HG03045 (cell line): ENCODE measurements around the gene FIGN.

Experiments
- ATAC-seq: cut with Tn5 transposase; IDR thresholded peaks from one replicate; pipeline ENCODE4 v1.9.1; 2021; ENCODE audit warnings: mild to moderate bottlenecking, moderate library complexity; ENCODE audit not compliant: unreplicated experiment

The FIGN gene

DNA sequence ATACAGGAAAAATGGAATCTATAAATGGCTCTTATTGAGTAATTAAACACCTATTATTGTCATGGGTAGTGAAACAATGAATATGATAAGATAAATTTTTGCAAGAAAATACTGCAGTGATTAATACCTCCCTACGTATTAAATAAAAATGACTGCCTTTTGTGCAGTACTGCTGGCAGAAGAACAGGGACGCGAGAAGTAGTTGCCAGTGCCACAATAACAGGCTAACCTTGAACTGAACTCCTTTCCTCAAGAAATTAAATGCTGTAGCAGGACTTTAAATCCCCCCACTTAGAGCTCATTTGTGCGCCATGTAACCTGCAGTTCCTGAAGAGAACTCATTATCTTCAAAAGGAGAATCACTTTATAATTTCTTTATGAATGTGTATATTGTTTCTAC is 24.6 kb downstream of the FIGN start:
- no peak for ATAC-seq

DNA sequence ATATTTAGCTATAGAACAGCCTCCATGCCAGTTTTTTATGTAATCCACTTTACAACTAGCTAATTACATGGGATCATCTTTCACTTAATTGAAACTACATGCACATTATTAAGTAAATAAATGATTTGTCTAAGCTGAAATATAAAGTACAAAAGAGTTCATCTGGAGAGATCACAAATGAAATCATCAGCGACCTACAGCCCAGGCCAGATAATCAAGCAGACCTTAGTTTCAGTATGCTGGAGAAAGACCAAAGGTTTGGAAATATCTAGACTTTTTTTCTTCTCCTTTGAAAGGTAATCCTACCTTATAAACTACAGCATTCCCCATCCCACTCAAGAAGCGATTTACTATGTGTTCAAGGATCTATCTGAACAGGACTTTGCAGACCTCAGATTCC is 26.5 kb downstream of the FIGN start:
- ATAC-seq: no peak

DNA sequence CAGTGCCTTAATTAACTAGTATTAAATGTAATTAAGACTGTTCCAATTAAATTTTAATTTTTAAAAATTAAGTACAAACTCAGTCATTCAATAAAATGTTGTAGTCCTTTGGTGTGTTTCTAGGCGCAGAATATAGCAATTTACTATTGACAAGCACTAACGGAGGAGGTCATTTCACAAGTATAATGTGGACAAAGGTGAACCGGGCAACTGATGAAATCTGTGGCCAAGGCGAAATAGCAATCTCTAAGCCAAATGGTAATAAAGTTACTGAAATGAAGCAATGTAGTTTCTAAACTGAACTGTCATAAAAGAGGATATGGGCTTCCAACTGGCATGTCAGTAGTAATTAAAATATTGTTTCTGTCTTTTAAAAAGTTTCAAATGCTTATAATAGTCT is 27.5 kb downstream of the FIGN start:
- ATAC-seq: no peak

DNA sequence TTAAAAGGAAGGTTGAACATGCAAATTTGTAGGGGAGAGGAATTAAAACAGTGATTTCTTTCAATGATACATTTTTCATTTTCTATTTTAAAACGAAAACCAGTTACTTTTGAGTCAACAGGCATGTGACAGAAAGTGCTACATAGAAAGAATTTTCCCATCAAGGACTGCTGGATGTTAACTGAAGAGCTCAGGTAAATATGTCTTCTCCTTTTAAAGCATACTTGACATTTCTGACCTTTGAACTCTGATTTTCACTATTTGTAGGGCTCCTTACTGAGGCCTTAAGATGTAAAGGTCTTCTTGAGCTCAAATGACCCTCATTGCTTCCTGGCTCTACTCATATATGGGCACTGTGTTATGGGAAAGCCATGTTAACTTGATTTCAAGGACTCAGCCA is 32.4 kb downstream of the FIGN start:
- no peak for ATAC-seq

DNA sequence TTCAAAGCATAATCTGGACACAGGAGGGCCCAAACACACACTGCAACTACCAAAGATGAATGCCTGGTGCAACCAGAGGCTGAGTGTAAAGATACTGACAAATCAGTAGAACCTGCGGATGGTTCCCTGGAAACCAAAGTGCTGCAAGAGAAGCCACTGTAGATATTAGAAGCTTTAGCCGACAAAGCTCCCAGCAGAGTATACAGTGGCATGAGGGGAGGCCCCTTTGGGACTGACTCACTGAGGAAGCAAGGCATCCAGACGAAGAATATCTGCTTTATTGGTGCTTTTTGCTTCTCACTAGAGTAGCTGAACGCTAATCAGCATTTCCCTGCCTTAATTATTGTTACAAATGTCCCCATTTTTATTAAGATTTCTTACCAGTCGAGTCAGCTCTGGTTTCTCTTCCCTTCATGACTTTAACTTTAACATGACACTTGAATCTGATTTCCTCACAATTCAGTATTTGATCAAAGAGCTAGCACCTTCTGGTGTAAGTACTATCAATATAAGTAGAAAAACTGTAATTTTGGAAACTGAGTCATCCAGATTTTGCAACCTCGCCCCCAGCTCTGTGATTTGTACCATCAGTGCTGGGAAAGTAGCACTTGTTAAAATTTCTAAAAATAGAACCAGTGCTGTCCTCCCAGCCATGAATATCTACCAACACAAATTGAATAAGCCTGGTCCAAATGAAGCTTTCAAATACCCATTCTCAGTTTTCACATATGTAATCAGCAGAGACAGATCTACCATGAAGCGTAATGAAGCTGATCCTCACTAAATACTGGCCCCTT is 34.2 kb downstream of the FIGN start:
- ATAC-seq: no peak

DNA sequence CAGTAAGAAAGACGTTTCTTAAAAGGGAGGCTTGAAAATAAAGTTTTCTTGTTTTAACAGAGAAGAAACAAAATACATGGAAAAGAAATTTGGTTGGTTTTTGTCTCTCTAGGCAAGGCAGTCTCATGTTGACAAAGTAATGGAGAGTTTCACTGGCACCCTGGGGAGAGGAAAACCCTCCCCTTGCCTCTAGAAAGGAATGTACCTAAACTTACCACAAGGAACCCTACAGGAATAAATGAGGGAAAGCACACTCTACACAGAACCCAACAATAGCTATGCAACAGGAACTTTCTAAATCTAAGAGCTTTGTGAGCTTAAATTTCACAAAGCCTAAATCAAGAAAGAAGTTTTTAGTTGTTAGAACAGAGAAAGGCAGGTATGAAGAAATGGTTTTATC is 37.0 kb downstream of the FIGN start:
- ATAC-seq: no peak

DNA sequence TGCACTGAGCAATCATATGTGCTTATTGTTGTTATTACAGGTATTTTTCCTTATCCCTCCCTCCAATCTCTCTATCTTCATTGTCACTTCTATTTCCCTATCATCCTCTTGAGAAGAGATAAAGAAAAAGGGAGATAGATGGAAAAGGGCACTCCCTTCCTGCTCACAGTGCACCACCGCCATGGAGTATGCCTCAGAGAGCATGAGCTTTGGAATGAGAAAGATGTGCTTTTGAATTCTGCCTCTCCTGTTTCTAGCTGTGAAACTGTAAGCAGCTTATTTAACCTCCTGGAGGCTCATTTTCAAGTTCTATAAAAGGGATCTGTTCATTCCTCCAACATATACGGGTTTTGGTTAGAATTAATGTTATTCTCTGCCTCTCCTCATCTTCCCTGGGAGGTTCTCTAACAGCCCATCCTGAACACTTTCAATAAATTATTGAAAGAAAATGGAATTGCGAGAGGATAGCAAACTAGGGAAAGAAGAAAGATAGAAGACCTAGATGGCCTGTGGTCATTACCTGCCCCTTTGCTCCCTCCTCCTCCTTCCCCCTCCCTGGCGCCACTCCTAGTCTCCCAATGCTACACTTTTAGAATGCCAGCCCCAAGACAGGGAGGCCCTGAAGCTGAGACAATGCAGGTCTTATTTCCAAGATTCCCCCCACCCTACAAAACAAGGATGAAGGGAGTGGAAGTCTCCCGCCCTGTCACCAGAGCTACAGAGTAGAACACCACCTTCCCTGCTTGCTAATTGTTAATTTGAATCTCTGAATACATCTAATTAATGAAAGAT is 37.8 kb downstream of the FIGN start:
- no peak for ATAC-seq

DNA sequence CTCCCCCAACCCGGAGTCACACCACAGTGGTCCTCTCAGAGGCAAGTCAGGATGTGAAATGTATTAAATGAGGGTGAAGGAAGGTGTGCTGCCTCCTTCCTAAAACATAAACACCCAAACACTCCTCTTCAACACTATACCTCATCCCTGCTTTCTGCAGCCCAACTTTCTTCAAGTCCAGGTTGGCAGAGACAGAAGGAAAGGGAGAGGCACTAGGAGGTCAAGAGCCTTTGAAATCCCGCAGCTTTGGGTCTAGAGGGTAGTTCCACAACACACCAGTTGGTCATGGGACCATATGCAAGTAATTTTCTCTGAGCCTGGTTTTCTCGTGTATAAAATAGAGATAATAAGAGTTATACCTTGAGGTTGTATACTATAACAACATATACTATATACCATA is 38.4 kb downstream of the FIGN start:
- ATAC-seq: no peak

DNA sequence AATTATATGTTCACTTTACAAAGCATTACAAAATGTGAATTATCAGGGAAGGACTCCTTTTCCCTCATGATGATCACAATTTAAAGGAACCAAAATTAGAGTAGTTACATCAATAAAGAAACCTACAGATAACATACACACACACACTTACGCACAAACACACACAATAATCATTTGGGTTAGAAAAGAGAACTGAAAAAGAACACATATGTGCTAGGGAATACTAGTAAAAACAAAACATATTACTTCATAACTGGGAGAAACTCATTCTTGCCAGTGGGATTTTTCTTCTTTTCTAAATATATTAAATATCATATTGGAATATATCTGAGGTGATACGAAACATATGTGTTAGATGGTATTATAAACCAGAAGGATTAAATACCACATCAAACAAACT is 42.3 kb downstream of the FIGN start:
- no peak for ATAC-seq

DNA sequence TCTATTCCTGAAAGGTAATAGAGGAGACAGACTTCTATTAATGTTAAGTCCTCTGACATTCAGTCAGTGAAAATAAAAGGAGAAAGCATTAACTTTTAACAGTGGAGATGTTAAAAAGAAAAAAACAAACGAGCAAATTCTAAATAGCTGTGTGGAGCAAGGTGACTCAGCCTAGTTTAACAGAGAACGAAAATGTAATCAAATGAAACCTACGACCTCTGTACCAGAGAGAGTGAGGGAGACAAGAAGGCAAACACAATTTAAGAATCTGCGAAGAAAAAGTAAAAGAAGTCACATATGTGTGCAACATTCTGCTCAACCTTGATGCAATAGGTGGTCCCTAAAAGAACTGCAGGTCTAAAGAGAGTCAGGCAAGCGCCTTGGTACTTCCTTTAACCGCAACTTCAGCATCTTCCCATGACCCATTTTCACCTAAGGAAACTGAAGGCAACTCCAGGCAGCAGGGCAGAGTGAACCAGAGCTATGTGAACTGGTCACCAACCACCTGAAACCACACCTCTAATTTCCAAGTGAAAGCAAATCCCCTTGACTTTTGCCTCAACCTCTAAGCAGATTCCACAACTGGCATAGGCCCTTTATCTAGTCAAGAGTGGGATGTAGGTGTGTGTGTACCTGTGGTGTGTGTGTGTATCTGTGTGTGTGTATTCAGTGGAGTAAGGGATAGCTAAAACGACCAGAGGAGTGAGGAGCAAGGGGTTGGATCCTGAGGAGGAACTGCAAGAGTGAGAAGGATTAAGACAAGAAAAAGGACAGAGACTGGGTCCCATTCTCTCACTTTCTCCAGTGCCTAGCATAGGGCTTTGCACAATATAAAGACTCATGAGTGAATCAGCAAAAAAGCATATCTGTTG is 43.0 kb downstream of the FIGN start:
- no peak for ATAC-seq

DNA sequence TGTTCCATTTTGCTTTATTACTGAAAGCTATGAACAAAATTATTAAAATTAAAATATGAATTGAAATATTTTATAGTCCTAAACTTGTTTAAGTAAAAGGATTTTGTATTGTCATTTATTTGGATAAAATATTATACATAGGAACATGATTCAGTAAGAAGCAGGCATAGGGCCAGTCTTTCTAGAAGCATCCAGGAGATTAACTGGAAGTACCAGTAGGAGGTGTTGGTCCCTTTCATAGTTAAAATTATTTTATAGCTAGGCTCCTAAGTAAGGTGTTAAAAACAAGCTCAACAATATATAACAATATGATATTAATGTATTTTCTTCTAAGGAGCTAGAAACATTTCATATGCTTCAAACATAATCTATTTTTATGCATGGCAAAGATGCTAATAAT is 43.7 kb downstream of the FIGN start:
- no peak for ATAC-seq

DNA sequence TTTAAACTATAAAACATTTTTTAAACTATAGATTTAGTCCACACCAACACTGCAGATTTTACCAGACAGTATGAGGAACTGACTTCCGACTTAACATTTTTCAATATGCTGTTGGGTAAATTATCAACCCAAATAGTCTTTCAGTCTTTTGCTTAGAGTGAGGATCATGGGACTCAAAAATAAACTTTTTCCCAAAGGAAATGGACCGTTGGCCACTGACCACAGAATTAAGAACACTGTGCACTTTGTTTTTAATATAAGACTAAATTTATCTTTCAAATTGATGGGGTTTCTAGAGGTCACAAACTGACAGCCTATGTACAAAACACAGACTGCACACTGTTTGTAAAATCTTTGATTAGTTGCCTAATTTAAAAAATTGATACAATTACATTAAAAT is 44.9 kb downstream of the FIGN start:
- ATAC-seq: no peak

DNA sequence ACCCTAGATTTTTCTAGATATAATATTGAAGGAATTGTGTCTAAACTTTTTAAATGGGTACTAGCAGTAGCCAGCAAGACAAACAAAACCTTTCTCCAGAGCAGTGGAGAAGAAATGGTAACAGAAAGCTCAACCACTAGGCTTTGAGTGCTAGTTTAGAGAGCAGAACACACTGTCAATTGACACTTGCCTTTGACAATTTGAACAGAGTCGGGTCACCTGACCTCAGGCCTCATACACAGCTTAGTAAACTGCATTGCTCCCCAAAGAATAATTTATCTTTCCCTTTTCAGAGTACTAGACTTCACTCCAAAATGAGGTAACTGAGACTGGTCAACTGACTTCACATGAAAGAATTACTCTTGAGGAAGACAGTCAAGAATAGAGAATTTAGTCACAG is 48.6 kb downstream of the FIGN start:
- no peak for ATAC-seq

DNA sequence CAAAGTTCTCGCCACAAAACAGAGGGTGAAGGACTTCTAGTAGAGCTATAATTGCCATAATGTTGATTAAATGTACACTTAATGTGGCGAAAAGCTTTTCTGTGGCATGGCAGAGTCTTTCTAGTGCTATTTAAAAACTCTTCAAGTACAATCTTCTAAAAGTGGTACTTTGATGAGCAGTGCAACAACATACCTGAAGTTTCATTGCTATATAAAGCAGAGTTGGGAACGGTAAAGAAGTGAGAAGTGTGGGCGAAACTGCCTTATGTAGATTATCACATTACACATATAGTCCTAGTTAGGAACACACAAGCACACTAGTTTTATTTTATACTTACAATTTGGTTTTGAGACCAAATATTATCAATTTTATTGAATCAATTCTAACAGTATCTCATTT is 49.5 kb downstream of the FIGN start:
- no peak for ATAC-seq

DNA sequence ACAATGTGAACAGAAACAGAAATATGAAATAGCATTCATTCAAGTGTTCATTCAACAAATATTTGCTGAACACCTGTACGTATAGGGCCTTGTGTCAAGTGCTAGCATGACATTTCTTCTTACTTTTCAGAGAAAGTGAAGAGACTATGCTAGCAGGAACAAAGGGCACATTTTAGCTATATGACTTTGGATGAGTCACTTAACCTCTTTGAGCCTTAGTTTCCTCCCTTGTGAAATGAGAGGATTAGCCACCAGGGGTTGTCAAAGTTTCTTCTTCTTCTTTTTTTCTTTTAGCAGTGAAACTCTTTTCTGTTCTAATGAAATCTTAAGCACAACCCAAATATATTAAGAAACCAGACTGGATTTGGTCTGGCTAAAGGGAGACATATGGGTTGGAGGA is 53.1 kb downstream of the FIGN start:
- ATAC-seq: no peak

DNA sequence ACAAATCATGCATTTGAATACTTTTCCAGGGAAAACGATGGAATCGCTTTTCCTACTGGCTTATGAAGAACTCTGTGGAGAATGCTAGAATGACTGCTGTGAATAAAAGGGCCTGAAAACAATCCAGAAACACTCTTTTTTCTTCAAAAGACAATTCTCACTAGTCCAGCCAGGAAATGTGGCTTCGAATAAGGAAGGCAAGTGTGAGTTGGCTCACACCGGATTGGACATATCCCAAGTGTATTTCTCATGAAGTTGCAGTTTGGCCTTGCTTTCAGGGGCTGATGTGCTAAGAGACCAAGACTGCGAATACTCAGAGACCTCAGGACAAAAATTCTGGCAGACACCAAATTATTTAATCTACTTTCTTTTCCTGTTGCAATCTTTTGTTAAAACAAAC is 54.1 kb downstream of the FIGN start:
- ATAC-seq: no peak

DNA sequence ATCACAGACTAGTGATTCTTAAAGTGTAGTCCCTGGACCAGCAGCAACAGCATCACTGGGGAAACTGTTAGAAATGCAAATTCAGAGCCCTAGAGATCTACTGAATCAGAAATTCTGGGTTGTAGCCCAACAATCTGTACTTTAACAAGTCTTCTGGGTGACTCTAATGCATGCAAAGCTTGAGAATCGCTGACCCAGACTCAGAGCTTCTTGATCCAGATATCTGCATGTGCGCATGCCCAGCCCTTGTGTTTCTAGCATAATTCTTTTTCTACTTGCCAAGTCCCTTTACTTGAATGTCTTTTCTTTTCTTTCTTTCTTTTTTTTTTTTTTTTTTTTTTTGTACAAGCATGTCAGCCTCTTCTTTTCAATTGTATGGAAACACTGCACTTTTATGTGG is 60.4 kb downstream of the FIGN start:
- no peak for ATAC-seq

DNA sequence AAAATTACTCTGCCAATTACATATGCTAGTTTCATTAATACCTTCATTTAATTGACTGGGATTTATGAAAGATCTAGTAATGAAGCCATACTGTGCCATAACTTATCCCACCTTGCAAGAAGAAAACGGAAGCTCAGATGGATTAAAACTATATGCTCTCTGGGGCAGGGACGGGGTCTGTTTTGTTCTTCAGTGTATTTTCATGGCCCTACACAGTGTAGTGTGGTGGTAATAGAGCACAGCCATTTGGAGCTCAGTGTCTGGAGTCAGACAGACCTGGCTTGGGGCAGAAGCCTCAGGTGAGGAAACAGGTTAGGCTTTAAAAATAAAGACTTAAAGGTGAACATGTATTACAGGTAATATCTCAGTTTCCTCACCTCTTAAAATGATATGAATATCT is 62.3 kb downstream of the FIGN start:
- no peak for ATAC-seq

DNA sequence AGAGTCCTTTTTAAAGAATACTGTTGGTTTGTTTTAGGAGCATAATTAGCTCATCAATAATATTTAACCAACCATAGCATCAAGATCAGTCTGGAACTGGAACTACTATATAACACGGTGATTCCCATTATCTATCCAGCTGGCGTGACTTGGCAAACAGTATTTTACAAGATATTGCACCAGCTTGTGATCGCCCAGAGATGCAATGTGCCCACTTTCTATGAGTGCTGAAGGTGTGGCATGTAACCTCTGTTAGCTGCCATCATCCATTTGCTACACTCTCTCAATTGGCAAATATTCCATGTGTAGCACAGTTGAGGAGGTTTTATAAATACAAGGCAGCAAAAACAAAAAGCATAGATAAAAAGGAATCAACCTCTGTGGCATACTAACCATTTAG is 64.9 kb downstream of the FIGN start:
- ATAC-seq: no peak

DNA sequence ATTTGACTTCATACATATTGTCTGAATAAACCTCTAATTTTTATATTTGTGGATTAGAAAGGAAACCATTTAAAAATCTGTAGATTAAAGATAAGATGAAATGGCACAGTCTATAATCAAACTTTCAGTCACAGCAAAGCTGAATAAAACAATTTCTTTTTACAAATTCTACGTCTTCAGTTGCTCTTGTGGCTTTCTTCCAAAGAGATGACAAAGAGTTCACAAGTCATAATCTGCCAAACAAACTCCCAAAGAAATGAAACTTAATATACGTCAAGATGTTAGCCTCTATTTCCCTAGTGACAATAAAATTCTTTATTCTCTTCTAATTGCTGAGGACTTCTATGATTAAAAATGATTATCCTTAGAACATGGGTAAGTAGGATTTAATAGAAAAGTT is 66.3 kb downstream of the FIGN start:
- no peak for ATAC-seq

DNA sequence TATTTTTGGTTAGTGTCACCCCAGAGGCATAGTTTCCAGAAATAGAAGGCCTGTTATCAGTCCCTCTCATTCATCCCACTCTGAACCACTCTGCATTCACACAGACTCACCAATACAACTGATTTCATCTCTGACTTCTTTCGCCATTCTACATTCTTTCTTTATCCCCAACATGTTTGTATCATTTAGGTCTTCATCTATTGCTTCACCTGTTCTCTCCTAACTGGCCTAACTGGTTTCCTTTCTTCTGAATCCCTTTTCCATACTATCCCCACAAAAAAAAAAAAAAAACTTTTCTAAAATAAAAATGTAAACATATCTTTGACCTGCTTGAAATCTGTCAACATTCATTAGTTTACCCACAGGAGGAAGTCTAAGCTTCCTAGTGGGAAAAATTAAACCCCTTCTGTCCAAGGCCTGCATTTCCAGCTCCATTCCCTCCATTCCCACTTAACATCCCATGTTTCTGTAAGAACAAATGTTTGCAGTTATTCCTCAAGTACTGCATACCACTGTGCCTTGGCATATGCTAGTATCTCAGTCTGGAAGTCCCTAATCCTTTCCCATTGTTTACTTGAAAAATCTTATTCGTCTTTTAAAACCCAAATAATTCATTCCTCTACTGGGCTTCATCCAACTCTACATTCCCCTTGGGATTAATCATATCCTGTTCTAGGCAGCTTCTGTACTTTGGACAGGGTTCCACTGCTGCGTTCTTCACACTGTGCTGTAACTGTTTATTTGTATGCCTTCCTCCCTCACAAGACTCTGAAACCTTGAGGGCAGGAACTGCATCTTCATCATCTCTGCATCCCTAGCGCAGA is 68.5 kb downstream of the FIGN start:
- no peak for ATAC-seq
